ENCODE measurements around the gene MYH11. TPM values are rescaled to one million over a fixed set of nuclear protein-coding genes. Genes with fewer than 3 reads are reported as not detected.

Gene MYH11
- total RNA-seq, 1 donor from 2014 or later, result not detected

- no peak overlapping the region for H3K4me3 ChIP-seq (ENCODE audit: low read depth, low read length)
- no peak for TF ChIP-seq CTCF (conservative IDR thresholded peaks at IDR 0.05; ENCODE audit: low read depth, low read length)
- no peak for DNase-seq (ENCODE audit: low read depth)
Observed at GRCh38 chr16:15690296-15690695, 166.5 kb downstream of the MYH11 start.

- no peak overlapping the region for H3K4me3 ChIP-seq (ENCODE audit: low read depth, low read length)
- no peak for TF ChIP-seq CTCF (conservative IDR thresholded peaks at IDR 0.05; ENCODE audit: low read depth, low read length)
- no peak for DNase-seq (ENCODE audit: low read depth)
Observed at GRCh38 chr16:15689290-15689689, 167.5 kb downstream of the MYH11 start.

- no peak for DNase-seq (ENCODE audit: low read depth)
- no peak overlapping the region for H3K4me3 ChIP-seq (ENCODE audit: low read depth, low read length)
- no peak for TF ChIP-seq CTCF (conservative IDR thresholded peaks at IDR 0.05; ENCODE audit: low read depth, low read length)
Observed at GRCh38 chr16:15686287-15686686, 170.5 kb downstream of the MYH11 start.

GRCh38 chr16:15682105-15682570, 174.7 kb downstream of the MYH11 start:
- TF ChIP-seq CTCF (conservative IDR thresholded peaks at IDR 0.05; ENCODE audit: low read depth, low read length), result peak; percentile 57
- DNase-seq (ENCODE audit: low read depth), result no peak
- no peak overlapping the region for H3K4me3 ChIP-seq (ENCODE audit: low read depth, low read length)

- TF ChIP-seq CTCF (conservative IDR thresholded peaks at IDR 0.05; ENCODE audit: low read depth, low read length), result no peak
- DNase-seq (ENCODE audit: low read depth), result no peak
- H3K4me3 ChIP-seq (ENCODE audit: low read depth, low read length), result no peak overlapping the region
Observed at GRCh38 chr16:15677447-15677846, 179.4 kb downstream of the MYH11 start.

- no peak overlapping the region for H3K4me3 ChIP-seq (ENCODE audit: low read depth, low read length)
- no peak for DNase-seq (ENCODE audit: low read depth)
- TF ChIP-seq CTCF (conservative IDR thresholded peaks at IDR 0.05; ENCODE audit: low read depth, low read length), result no peak
Observed at GRCh38 chr16:15676506-15676905, 180.3 kb downstream of the MYH11 start.

GRCh38 chr16:15674571-15674970, 182.3 kb downstream of the MYH11 start:
- no peak for DNase-seq (ENCODE audit: low read depth)
- H3K4me3 ChIP-seq (ENCODE audit: low read depth, low read length), result no peak overlapping the region
- TF ChIP-seq CTCF (conservative IDR thresholded peaks at IDR 0.05; ENCODE audit: low read depth, low read length), result no peak

Data from epithelial cell of proximal tubule (primary cell).